ACC112 (cell line): Measurements from ENCODE around the gene EPHX1.

Source experiments
- H2AFZ ChIP-seq: fragments of 200-600 bp; sonication (generic); one replicate; pipeline ENCODE4 v1.6.0; 2017; ENCODE audit warnings: antibody characterized with exemption, low read length; ENCODE audit not compliant: unreplicated experiment
- H3K27ac ChIP-seq: fragments of 200-600 bp; sonication (generic); 2 replicates; pipeline ENCODE4 v1.5.1; 2014; ENCODE audit warnings: low read depth, mild to moderate bottlenecking, antibody characterized with exemption, low read length, moderate library complexity
- H3K27me3 ChIP-seq: fragments of 200-600 bp; sonication (generic); 2 replicates; pipeline ENCODE4 v1.6.1; 2014; ENCODE audit warnings: mild to moderate bottlenecking, antibody characterized with exemption, low read length, moderate library complexity, mixed read lengths; ENCODE audit not compliant: insufficient read depth
- H3K36me3 ChIP-seq: fragments of 200-600 bp; sonication (generic); 2 replicates; pipeline ENCODE4 v1.6.1; 2016; ENCODE audit warnings: mild to moderate bottlenecking, antibody characterized with exemption, low read length, moderate library complexity, mixed read lengths; ENCODE audit not compliant: insufficient read depth
- H3K4me1 ChIP-seq: fragments of 200-600 bp; sonication (generic); one replicate; pipeline ENCODE4 v1.6.1; 2016; ENCODE audit warnings: low read length, mixed read lengths; ENCODE audit not compliant: insufficient read depth, unreplicated experiment, control insufficient read depth
- H3K4me3 ChIP-seq: fragments of 200-600 bp; sonication (generic); 2 replicates; pipeline ENCODE4 v1.5.1; 2014; ENCODE audit warnings: mild to moderate bottlenecking, low read depth, low read length
- H3K79me2 ChIP-seq: fragments of 200-600 bp; sonication (generic); one replicate; pipeline ENCODE4 v1.6.0; 2016; ENCODE audit warnings: low read length; ENCODE audit not compliant: control insufficient read depth, unreplicated experiment, insufficient read depth

Gene EPHX1

GRCh38 chr1:225875044-225875815 is 65.3 kb downstream of the EPHX1 start:
- H3K36me3 ChIP-seq = 0 out of 2 replicates have a peak, but pooled peaks cover 6% of the 10 kb centered on the region
- H2AFZ ChIP-seq = no peak overlapping the region
- no peaks in the 10 kb centered on the region for H3K27me3 ChIP-seq
- H3K27ac ChIP-seq = no peak overlapping the region
- peaks cover 9% of the 10 kb centered on the region for H3K79me2 ChIP-seq
- peaks cover 29% of the 10 kb centered on the region for H3K4me1 ChIP-seq
- H3K4me3 ChIP-seq = no peak overlapping the region

GRCh38 chr1:225876900-225877510 is 67.1 kb downstream of the EPHX1 start:
- Histone ChIP-seq H3K27ac (no peak overlapping the region), H2AFZ (no peak overlapping the region), H3K4me1 (peaks cover 25% of the 10 kb centered on the region), H3K4me3 (no peak overlapping the region), H3K79me2 (peaks cover 19% of the 10 kb centered on the region), H3K27me3 (no peaks in the 10 kb centered on the region), H3K36me3 (no peaks in the 10 kb centered on the region)

- Histone ChIP-seq H3K27me3 (no peaks in the 10 kb centered on the region), H3K4me1 (peaks cover 24% of the 10 kb centered on the region), H2AFZ (no peak overlapping the region), H3K27ac (no peak overlapping the region), H3K79me2 (peaks cover 19% of the 10 kb centered on the region), H3K4me3 (no peak overlapping the region), H3K36me3 (no peaks in the 10 kb centered on the region)
These were observed 67.7 kb downstream of the EPHX1 start for GRCh38 chr1:225877580-225877979.

- H3K27me3 ChIP-seq = no peaks in the 10 kb centered on the region
- peaks cover 19% of the 10 kb centered on the region for H3K79me2 ChIP-seq
- peaks cover 24% of the 10 kb centered on the region for H3K4me1 ChIP-seq
- no peak overlapping the region for H3K4me3 ChIP-seq
- H3K27ac ChIP-seq = no peak overlapping the region
- H2AFZ ChIP-seq = no peak overlapping the region
- no peaks in the 10 kb centered on the region for H3K36me3 ChIP-seq
These were observed 68.4 kb downstream of the EPHX1 start for GRCh38 chr1:225878282-225878681.

GRCh38 chr1:225879521-225880221 is 69.7 kb downstream of the EPHX1 start:
- Histone ChIP-seq H3K27me3 (no peaks in the 10 kb centered on the region), H3K27ac (no peak overlapping the region), H3K36me3 (no peaks in the 10 kb centered on the region), H3K4me1 (peaks cover 27% of the 10 kb centered on the region), H3K4me3 (no peak overlapping the region), H3K79me2 (peaks cover 19% of the 10 kb centered on the region), H2AFZ (no peak overlapping the region)

GRCh38 chr1:225880222-225880588 is 70.3 kb downstream of the EPHX1 start:
- no peak overlapping the region for H2AFZ ChIP-seq
- H3K27me3 ChIP-seq = no peaks in the 10 kb centered on the region
- H3K27ac ChIP-seq = no peak overlapping the region
- peaks cover 19% of the 10 kb centered on the region for H3K79me2 ChIP-seq
- no peaks in the 10 kb centered on the region for H3K36me3 ChIP-seq
- peaks cover 27% of the 10 kb centered on the region for H3K4me1 ChIP-seq
- no peak overlapping the region for H3K4me3 ChIP-seq

GRCh38 chr1:225880636-225881035 is 70.7 kb downstream of the EPHX1 start:
- Histone ChIP-seq H2AFZ (no peak overlapping the region), H3K4me3 (peak overlapping the region; percentile 88), H3K27ac (no peak overlapping the region), H3K27me3 (no peaks in the 10 kb centered on the region), H3K79me2 (peaks cover 19% of the 10 kb centered on the region), H3K36me3 (no peaks in the 10 kb centered on the region), H3K4me1 (peaks cover 27% of the 10 kb centered on the region)

GRCh38 chr1:225881081-225881958 is 71.4 kb downstream of the EPHX1 start:
- peaks cover 19% of the 10 kb centered on the region for H3K79me2 ChIP-seq
- peak overlapping the region; percentile 88 for H3K4me3 ChIP-seq
- H3K36me3 ChIP-seq = no peaks in the 10 kb centered on the region
- H3K27ac ChIP-seq = peak overlapping the region; percentile 8; the same call in 1 of the 2 replicates
- H3K27me3 ChIP-seq = no peaks in the 10 kb centered on the region
- peaks cover 27% of the 10 kb centered on the region for H3K4me1 ChIP-seq
- peak overlapping the region; percentile 68 for H2AFZ ChIP-seq

- Histone ChIP-seq H3K79me2 (peaks cover 19% of the 10 kb centered on the region), H3K27ac (peak within 1 kb of the TSS; percentile 8; the same call in 1 of the 2 replicates)
These were observed 72.2 kb downstream of the EPHX1 start, which contains the start of gene TMEM63A for GRCh38 chr1:225881959-225882693. Gene TMEM63A (minus strand): TSS chr1:225882380. CDS start chr1:225877580, 4,800 bp downstream.

More at GRCh38 chr1:225881959-225882693, 72.2 kb downstream of the EPHX1 start, which contains the start of gene TMEM63A:
- H3K36me3 ChIP-seq = no peaks in the 10 kb centered on the region
- H3K4me3 ChIP-seq = peak within 1 kb of the TSS; percentile 88
- peaks cover 26% of the 10 kb centered on the region for H3K4me1 ChIP-seq
- peak within 1 kb of the TSS; percentile 68 for H2AFZ ChIP-seq
- no peaks in the 10 kb centered on the region for H3K27me3 ChIP-seq
